HG02938 (cell line): ENCODE results near the gene LYL1.

ENCODE experiments used
- ATAC-seq: cut with Tn5 transposase; IDR thresholded peaks from one replicate; pipeline ENCODE4 v1.9.1; 2021; ENCODE audit warnings: mild to moderate bottlenecking, moderate library complexity; ENCODE audit not compliant: unreplicated experiment

Gene LYL1

GRCh38 chr19:13078381-13078780 lies 24.3 kb downstream of the LYL1 start:
- no peak for ATAC-seq

DNA sequence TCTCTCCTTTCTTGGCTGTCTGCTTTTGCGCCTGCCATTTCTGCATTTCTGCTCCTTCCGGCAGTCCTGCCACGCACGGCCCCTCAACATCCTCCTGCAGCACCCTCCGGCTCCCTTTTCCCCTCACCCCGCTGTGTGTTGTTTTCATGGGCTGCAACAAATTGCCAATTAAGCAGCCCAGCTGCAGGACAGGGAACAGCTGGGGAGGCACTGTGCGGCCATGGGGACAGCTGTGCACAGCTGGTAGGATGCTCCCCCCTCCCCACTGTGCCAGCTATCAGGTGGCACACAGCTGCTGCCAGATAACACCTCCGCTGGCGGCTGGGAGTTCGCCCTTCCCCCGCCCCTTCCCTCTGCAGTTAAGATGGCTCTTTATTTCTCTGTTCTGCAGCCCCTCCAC lies 25.4 kb downstream of the LYL1 start:
- ATAC-seq, result no peak

DNA sequence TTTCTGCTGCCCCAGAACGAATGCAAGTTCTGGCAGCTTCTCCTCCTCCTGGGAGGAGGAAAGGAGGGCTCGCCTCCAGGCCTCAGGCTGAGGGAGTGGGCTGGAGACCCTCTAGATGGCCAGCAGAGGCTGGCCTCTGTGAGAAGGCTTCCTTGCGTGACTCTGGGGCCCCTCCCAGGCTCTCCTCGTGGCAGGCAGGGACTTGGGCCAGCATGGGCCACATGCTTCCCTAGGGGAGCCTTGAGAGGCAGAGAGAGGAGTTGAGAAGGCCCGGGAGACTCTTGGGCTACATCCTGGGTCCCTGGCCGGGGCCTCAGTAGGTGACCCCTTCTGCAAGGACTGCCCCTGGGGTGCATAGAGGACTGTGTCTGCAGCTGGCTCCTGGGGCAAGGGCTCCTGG lies 25.9 kb downstream of the LYL1 start:
- ATAC-seq, result no peak

GRCh38 chr19:13076320-13076719 lies 26.3 kb downstream of the LYL1 start:
- no peak for ATAC-seq

DNA sequence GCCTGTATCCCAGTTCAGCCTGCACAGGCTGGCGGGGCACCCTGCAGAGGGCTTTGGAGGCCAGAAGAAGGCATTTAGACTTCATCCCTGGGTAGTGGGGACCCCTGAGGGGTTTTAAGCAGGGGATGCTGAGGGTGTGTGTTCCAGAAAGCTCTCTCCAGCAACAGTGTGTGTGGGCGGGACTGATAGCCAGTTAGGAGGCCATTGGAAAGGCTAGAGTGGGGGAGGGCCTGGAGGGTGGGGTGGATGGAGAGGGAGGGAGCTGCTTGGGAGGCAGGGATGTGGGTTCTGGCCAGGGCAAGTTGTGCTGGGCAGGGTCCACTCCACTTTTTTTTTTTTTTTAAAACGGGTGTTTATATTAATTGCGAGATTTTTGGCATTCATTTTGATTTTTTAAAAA lies 28.3 kb downstream of the LYL1 start:
- no peak for ATAC-seq

DNA sequence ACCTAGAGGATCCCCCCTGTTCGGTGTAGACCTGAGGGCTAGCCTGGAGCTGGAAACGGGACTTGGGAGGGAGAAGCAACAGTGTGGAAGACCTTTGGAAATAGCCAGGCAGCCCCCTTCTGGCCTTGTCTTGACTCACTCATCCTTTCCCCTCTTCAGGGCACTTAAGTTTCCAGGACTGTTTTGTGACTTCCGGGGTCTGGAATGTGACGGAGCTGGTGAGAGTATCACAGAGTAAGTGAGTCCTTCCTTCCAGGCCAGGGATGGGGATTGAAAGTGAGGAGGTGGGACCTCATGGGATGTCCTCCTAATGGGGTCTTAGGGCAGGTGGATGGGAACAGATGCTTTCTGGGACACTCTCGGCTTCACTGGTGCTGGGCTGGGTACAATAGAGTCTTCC lies 29.4 kb downstream of the LYL1 start:
- no peak for ATAC-seq

DNA sequence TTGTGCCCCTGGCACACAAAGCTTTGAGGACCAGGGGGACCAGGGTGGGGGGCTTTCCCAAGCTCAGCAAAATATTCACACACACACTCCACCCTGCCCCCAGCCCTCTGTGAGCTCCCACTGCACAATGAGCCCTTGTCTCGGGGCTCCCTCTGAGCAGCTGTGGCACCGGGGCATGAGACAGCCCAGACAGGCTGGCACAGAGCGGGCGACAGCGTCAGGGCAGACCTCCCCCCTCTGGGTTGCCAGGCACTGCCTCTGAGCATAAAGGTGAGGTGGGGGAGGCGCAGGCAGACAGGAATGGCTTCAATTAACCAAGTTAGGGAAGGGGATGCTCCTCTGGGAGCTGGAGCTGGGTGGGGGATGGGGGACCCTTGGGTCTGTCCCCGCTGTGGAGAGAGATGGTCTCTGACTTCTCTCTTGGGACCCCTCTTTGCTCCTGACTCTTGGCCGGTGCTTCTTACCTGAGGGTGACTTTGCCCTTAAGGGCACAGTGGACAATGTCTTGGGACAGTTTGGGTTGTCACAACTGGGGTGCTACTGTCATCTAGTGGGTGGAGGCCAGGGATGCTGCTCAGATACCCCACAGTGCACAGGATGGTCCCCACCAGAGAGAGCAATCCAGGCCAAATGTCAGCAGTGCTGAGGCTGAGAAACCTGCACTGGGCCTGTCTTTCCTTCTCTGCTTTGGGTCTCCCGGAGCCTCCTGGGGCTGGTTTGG lies 30.3 kb downstream of the LYL1 start:
- no peak for ATAC-seq

DNA sequence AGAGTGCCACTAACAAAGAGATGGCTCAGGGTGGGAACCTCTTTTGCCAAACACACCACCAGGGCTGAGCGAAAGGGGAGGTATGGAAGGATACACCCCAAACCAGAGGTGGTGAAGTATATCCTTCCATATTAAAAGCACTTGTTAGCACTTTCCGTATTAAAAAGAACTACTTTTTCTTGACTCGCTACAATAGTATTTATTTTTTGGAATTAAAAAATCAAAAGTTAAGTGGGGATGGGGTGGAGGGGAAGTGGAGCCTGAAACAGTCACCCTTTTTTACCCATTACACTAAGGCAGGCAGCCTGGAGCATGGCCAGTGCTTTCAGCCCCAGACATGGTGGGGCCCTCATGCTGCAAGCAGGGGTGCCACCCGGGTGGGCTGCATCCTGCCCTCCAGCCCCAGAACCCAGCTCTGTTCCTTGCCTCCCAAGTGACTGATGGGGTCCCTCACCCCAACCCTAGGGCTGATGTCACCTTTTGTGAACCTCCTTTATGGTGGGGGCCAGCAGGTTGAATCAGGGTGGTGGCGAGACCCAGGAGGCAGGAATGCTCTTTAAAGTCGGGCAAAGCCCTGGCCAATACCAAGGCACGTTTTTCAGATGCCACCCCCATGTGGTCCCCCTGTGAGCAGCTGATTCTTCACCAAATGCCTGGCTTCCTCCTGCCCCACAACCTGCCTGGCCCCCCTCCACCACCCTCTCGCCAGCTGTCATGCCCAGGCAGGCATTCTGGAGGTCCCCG lies 31.0 kb downstream of the LYL1 start:
- no peak for ATAC-seq

GRCh38 chr19:13070425-13071140 lies 32.1 kb downstream of the LYL1 start:
- no peak for ATAC-seq

DNA sequence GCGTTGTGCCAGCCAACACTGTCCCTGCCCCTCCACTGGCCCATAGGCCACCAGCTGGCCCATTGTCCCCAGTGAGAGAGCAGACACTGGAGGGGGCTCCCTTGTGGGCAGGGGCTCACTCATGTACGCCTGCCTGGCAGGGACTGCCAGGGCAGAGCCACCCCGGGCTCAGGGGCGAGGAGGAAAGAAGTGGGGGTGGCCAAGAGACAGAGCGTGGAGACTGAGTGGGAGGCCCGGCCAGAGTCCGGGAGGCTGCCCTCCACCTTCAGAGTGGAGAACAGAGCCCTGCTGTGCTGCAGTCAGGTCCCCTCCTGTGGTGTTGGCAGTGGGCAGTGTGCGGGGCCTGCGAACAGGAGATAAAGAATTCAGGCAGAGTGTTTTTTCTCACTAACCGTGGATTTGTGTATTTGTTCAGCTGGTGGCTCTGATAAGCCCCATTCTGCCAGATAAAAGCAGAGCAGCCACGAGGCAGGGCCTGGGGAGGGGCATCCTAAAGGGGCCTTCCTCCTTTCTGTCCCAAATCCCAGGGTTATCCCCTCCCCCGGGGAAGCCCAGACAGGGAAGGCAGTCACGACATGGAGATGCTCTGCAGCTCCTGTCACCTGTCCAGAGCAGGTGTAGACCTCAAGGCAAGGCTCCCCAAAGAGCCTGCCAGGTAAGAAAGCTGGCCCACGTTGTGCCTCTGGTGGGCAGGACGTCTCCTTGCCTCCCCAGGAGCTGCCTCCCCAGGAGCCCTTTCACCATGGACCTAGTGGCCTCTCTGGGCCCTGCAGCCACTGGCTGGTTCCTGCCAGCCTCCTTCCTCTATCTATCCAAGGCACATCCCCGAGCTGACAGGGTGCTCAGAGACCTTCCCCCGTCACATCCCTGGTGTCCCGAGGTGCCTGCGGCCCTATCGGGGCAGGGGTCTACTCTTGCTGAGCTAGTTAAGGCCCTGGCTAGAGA lies 33.0 kb downstream of the LYL1 start:
- no peak for ATAC-seq

DNA sequence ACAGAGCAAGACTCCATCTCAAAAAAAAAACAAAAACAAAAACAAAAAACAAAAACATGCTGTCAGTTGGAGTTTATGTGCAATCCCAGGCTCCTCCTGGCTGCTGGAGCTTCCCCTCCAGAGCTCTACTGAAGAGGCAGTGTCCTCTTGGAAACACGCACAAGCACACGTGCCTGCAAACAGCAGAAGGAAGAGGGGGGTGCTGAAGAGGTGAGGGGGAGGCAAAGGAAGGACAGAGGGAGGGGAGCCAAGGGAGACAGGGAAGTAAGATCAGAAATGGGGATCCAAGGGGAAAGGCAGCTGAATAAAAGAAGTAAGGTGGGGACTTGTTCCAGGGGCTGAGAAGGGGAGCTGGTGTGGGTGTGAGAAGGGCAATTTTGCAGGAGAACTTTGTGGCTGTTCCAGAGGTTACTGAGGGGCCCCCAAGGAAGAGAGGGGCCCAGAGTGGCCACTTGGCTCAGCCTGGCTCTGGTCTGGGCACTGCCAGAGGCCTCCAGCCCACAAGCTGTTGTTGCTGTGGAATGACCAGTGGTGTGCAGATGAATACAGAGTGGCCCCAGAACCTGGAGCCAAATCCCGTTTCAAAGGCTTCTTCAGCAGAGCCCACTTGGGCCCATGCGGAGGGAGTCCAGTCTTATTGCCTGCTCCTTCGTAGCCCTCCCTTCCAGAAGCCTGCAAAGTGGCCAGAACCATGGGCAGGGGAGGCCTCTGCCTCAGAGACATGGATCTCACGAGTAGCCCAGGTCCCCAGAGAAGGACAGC lies 34.4 kb downstream of the LYL1 start:
- no peak for ATAC-seq

- no peak for ATAC-seq
Observed at GRCh38 chr19:13066933-13067807, 35.5 kb downstream of the LYL1 start.

DNA sequence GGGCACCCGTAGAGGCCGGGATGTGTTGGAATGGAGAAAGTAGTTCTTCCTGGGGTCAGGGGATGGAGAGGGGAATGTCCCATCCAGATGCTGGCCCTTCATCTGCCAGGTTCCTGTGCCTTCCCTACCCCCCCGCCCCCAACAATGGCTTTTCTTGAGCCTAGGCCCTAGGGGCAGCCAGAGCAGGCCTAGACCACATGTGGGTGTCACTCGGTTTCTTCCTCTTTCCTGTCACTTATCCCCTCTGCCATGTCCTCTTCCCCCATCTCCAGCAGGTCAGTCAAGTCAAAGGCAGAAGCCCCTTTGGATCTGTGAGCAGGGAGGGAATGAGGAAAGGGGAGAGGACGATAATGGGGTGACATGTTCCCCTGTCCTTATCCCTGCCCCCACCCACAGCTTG lies 36.4 kb downstream of the LYL1 start:
- ATAC-seq, result no peak

DNA sequence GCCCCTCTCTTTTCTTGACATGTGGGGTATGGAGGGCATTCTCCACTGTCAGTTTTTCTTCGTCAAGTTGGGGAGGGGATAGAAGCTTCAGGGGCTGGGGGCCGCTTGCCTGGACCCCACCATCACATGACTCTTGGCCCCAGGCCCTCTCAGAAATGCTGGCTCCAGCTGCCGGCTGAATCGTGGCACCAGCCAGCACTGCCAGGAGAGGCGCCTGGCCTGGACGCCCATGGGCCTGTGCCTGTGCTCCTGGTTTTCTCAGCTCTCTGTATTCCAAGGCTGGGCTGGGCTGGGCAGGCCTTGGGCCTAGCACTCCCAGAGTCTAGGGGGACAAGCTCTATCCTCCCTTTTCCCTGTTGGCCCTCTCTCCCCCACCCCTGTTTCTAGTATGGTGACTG lies 38.6 kb downstream of the LYL1 start:
- ATAC-seq, result no peak

DNA sequence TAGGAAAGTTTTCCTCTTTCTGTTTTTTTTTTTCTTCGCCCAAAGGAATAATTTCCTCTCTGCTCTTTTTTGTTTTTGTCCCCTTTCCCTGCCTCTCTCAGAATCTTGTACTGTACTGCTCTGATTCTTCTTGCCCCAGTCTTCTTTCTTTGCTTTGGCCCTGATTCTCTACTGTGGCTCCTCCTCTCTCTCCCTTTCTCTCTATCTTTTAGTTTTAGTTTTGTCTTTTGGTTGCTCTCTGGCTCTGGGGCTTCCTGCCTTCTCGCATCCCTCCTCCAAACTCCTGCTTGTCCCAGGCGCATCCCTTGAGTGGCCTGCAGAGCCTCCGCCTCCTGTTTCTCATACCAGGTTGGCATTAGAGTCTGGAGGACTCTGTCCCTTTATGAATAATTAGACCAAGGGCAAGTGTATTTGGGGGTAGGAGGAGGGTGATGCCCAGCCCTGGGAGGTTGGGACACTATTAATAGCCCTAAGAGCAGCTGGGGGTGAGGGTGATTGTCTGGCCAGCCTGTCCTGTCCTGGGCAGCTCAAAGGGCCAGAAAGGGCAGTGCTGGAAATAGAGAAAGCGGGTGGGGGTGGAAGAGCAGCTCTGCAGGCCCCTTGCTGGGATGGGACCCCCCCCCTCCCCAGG lies 39.1 kb downstream of the LYL1 start:
- no peak for ATAC-seq

DNA sequence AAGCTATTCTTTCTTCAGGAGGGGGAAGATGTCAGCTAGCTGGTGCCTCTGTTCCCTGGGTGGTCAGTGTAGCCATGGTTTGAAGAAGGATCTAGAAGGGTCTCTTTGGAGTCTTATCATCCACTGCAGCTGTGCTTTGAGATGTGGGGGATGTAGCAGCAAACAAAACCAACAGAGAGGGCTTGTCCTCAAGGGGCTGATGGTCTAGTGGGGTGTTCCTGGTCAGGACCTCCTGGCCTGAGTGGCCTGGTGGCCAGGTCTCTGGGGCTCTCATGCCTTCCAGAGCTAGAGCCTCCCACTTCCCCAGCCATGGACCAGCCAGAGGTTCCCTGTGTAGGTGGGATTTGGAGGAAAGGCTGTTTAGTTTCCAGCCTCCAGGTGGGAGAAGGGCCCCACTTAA lies 40.3 kb downstream of the LYL1 start:
- ATAC-seq, result no peak

DNA sequence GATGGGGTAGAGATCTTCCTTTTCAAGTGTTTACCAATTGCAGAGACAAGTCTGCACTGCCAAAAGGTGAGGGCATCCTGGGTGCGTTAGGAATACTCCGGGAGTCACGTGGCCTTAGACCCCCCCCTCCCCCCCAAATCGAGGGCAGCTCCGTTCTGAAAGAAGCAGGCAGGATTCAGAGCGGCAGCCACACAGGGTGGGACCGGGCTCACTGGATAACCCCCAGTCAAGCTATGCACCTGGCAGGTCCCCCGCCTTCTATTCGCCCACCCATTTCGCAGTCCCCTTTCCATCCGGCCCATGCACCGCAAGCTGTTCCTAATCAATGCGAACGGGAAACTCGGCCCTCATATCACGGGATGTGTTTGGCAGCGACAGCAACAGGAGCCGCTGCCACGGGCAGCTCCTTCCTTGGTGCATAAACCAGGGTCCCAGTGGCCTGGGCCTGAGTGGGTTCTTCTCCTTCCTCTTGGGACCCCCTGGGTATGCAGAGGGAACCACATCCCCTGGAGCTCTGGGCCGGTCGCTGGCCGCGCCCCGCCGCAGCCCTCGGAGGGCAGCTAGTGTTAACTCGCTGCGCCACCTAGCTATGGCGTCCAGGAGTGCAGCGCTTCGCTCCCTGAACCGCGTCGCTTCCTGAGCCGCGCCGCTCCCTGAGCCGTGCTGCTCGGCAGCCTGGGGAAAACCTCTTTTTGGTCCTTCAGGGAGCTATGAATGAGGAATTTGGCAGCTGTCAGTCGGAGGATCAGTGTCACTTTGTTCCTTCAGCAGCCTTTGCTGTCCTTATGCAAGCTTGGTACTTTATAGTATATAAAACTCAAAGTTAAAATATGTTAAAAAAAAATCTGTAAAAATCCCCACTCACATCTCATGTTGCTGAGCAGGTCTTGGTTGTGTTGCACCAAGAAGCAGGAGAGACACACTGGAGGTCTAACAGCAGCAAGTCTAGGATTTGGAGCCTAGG lies 41.4 kb downstream of the LYL1 start:
- no peak for ATAC-seq
